ENCODE results near the gene DUSP7.

The DUSP7 gene

GRCh38 chr3:52065264-52065756 lies 8.9 kb upstream of the DUSP7 start:
- DNase-seq: no peak

- DNase-seq: no peak
Measured at GRCh38 chr3:52064561-52064960, 8.2 kb upstream of the DUSP7 start.

- no peak for DNase-seq
Measured at GRCh38 chr3:52063026-52063723, 6.8 kb upstream of the DUSP7 start.

- DNase-seq: peak; percentile 97
Measured at GRCh38 chr3:52062505-52062904, 6.1 kb upstream of the DUSP7 start.

- DNase-seq: peak; percentile 73
Measured at GRCh38 chr3:52061121-52061910, 4.9 kb upstream of the DUSP7 start.

- no peak for DNase-seq
Measured at GRCh38 chr3:52059781-52060180, 3.4 kb upstream of the DUSP7 start.

- no peak for DNase-seq
Measured at GRCh38 chr3:52057812-52058495, 1.6 kb upstream of the DUSP7 start.

GRCh38 chr3:52056968-52057811 lies 819 bp upstream of the DUSP7 start:
- peak; percentile 99 for DNase-seq

GRCh38 chr3:52055537-52056351 lies 627 bp downstream of the DUSP7 start:
- peak; percentile 50 for DNase-seq

- peak; percentile 14 for DNase-seq
Measured at GRCh38 chr3:52054661-52055511, 1.5 kb downstream of the DUSP7 start.

- DNase-seq: peak; percentile 8
Measured at GRCh38 chr3:52053307-52054304, 2.8 kb downstream of the DUSP7 start.

GRCh38 chr3:52052831-52053306 lies 3.5 kb downstream of the DUSP7 start:
- DNase-seq: peak; percentile 88

- DNase-seq: no peak
Measured at GRCh38 chr3:52051444-52051843, 4.9 kb downstream of the DUSP7 start.

- DNase-seq: no peak
Measured at GRCh38 chr3:52050571-52050970, 5.8 kb downstream of the DUSP7 start.

GRCh38 chr3:52049503-52049902 lies 6.9 kb downstream of the DUSP7 start:
- DNase-seq: no peak

GRCh38 chr3:52047295-52047960 lies 8.9 kb downstream of the DUSP7 start:
- DNase-seq: no peak

- no peak for DNase-seq
Measured at GRCh38 chr3:52046902-52047239, 9.5 kb downstream of the DUSP7 start.

- no peak for DNase-seq
Measured at GRCh38 chr3:52046186-52046901, 10.0 kb downstream of the DUSP7 start.

All from inflammatory macrophage treated with lipopolysaccharide for 4 hours (primary cell).